Adipocyte (in vitro differentiated cells): ENCODE results near the gene C5orf22.

Experiments
- DNase-seq: peaks from one replicate; pipeline ENCODE4 v3.0.0-alpha.2; 2015; ENCODE audit warnings: low read depth
- H3K27me3 ChIP-seq: replicated peaks from 2 replicates; pipeline ENCODE4 v1.7.0; 2013; ENCODE audit warnings: mild to moderate bottlenecking, low read length, moderate library complexity; ENCODE audit not compliant: control insufficient read depth, insufficient read depth
- H3K36me3 ChIP-seq: 2 replicates; pipeline ENCODE4 v1.7.0; 2013; ENCODE audit warnings: low read length, mild to moderate bottlenecking, moderate library complexity; ENCODE audit not compliant: control insufficient read depth, insufficient read depth, severe bottlenecking
- H3K4me1 ChIP-seq: 2 replicates; pipeline ENCODE4 v1.7.0; 2013; ENCODE audit warnings: mild to moderate bottlenecking, low read length, moderate library complexity; ENCODE audit not compliant: control insufficient read depth, insufficient read depth
- H3K4me3 ChIP-seq: 2 replicates; pipeline ENCODE4 v1.7.0; 2013; ENCODE audit warnings: mild to moderate bottlenecking, low read length, moderate library complexity
- H3K9ac ChIP-seq: 2 replicates; pipeline ENCODE4 v1.7.0; 2013; ENCODE audit warnings: mild to moderate bottlenecking, low read length, moderate library complexity
- H3K9me3 ChIP-seq: 2 replicates; pipeline ENCODE4 v1.7.0; 2013; ENCODE audit warnings: mild to moderate bottlenecking, low read length, moderate library complexity; ENCODE audit not compliant: control insufficient read depth

The C5orf22 gene

GRCh38 chr5:31531888-31532547 lies at the start of gene C5orf22, which contains the start of gene DROSHA:
Gene C5orf22, plus strand, starts transcription at chr5:31532301. Its CDS starts 92 bp downstream, at chr5:31532393.
Gene DROSHA, minus strand, starts transcription at chr5:31532093. Its CDS starts 3,034 bp downstream, at chr5:31529059.
- H3K4me1 ChIP-seq, result peaks cover 24% of the 10 kb centered on the region
- peaks cover 53% of the 10 kb centered on the region for H3K36me3 ChIP-seq

DNA sequence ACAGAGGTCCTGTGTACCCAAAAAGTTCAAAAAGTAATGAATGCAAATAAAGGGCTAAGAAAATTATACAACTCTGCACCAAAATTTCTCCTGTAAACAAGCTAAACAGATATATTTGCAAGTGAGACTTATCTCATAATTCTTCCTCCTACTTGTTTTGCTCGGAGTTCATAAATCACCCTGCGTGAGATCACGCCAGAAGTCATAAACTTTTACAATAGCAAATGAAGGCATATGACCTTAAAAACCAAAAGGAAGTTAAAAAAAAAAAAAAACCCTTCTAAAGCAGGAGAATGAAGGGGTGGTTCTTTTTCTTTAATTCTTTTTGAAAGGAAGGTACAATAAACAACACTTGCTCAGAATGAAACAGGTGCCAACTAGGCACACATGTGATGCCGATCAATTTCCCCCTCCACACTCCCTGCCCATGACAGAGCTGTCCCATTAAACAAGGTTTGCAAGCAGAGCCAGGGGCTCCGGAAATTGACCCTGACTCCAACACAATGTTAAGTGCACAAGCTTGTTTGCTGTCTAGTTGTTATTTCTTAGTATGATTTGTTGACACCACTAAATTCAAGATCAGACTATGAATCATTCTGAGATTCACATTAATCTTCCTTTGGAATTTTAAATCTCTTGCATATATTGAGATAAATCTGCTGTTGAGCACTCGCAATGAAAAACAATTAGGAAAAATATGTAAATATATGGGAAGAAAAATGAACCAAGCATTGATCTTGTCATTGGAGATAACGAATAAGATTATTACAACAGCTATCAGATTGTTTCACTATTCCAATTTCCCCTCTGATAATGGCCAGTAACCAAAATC lies 46.5 kb upstream of the C5orf22 start:
- peaks cover 70% of the 10 kb centered on the region for H3K36me3 ChIP-seq

More at GRCh38 chr5:31531888-31532547, at the start of gene C5orf22, which contains the start of gene DROSHA:
- Histone ChIP-seq H3K9me3 (no peaks in the 10 kb centered on the region), H3K4me3 (peak within 1 kb of the TSS; percentile 94), H3K27me3 (no peaks in the 10 kb centered on the region), H3K9ac (peak within 1 kb of the TSS; percentile 90)
- DNase-seq, result peak; percentile 99

DNA sequence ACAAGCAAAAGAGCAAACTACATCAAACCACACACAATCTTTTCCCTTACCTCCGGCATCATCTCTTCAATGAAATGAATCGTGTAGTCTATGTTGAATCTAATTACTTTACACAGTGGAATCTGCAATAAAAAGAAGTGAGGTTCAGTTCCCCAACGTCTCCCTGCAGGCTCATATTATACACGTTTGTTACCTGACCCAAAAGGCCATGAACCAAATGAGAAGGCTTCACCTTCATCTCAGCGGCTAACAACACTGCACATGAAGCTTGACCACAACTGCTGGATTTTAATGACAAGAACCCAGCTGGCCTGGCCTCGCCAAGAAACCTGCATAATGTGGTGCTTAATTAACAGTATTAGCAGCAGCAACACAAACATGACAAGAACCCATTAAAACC lies 45.7 kb upstream of the C5orf22 start:
- Histone ChIP-seq H3K36me3 (peaks cover 72% of the 10 kb centered on the region), H3K4me3 (no peak overlapping the region), H3K4me1 (no peaks in the 10 kb centered on the region), H3K9ac (no peak overlapping the region), H3K27me3 (no peaks in the 10 kb centered on the region), H3K9me3 (no peaks in the 10 kb centered on the region)
- no peak for DNase-seq

More for the DNA sequence above, 46.5 kb upstream of the C5orf22 start:
- Histone ChIP-seq H3K9ac (no peak overlapping the region), H3K27me3 (no peaks in the 10 kb centered on the region), H3K9me3 (no peaks in the 10 kb centered on the region), H3K4me1 (no peaks in the 10 kb centered on the region), H3K4me3 (no peak overlapping the region)
- DNase-seq, result no peak

GRCh38 chr5:31487506-31487905 lies 44.6 kb upstream of the C5orf22 start:
- Histone ChIP-seq H3K9ac (no peak overlapping the region), H3K4me1 (no peaks in the 10 kb centered on the region), H3K36me3 (peaks cover 72% of the 10 kb centered on the region), H3K9me3 (no peaks in the 10 kb centered on the region), H3K27me3 (no peaks in the 10 kb centered on the region), H3K4me3 (no peak overlapping the region)
- DNase-seq, result peak; percentile 26

DNA sequence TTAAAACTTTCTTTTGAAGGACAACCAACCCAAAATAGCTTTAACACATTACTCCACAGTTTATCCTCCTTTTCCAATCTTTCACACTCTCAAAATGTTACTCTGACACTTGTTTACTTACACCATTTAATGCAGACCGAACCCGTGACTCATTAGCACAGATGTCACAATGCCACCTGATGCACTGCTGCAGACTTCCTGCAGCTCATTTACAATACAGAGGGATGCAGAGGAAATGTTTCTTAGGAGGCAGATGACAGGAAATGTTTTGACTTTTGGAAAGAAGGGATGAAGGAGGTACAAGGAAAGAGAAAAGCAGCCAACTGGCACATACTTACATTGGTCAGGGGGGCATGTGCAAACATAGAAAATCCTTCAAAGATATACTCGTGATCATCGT lies 39.2 kb upstream of the C5orf22 start:
- no peak for DNase-seq
- no peak overlapping the region for H3K4me3 ChIP-seq
- H3K4me1 ChIP-seq, result no peaks in the 10 kb centered on the region
- H3K9me3 ChIP-seq, result no peaks in the 10 kb centered on the region
- no peaks in the 10 kb centered on the region for H3K27me3 ChIP-seq
- H3K9ac ChIP-seq, result no peak overlapping the region
- peaks cover 88% of the 10 kb centered on the region for H3K36me3 ChIP-seq

GRCh38 chr5:31495336-31495735 lies 36.8 kb upstream of the C5orf22 start:
- Histone ChIP-seq H3K9ac (no peak overlapping the region), H3K4me1 (no peaks in the 10 kb centered on the region), H3K9me3 (no peaks in the 10 kb centered on the region), H3K36me3 (peaks cover 92% of the 10 kb centered on the region), H3K4me3 (no peak overlapping the region), H3K27me3 (no peaks in the 10 kb centered on the region)
- DNase-seq, result no peak

DNA sequence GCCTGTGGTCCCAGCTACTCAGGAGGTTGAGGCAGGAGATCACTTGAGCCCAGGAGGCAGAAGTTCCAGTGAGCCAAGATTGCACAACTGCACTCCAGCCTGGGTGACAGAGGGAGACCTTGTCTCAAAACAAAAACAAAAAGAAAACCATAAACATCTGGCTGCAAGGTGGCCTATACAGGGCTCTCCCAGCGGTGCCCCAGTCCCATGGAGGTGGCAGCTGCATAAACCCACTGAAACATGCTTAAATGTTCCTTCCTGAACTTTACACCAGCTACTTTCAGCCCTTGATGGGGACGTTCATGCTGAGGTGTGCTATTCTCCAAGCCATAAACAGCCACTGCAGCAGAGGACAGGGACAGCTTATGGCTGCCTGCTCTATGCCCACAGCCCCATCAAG lies 35.8 kb upstream of the C5orf22 start:
- Histone ChIP-seq H3K36me3 (peaks cover 93% of the 10 kb centered on the region), H3K4me1 (no peaks in the 10 kb centered on the region), H3K9ac (no peak overlapping the region), H3K9me3 (no peaks in the 10 kb centered on the region), H3K4me3 (no peak overlapping the region), H3K27me3 (no peaks in the 10 kb centered on the region)
- no peak for DNase-seq

- H3K9ac ChIP-seq, result no peak overlapping the region
- no peaks in the 10 kb centered on the region for H3K4me1 ChIP-seq
- no peaks in the 10 kb centered on the region for H3K9me3 ChIP-seq
- H3K27me3 ChIP-seq, result no peaks in the 10 kb centered on the region
- H3K4me3 ChIP-seq, result no peak overlapping the region
- H3K36me3 ChIP-seq, result peaks cover 93% of the 10 kb centered on the region
- DNase-seq, result no peak
Measured at GRCh38 chr5:31496891-31497290, 35.2 kb upstream of the C5orf22 start.

DNA sequence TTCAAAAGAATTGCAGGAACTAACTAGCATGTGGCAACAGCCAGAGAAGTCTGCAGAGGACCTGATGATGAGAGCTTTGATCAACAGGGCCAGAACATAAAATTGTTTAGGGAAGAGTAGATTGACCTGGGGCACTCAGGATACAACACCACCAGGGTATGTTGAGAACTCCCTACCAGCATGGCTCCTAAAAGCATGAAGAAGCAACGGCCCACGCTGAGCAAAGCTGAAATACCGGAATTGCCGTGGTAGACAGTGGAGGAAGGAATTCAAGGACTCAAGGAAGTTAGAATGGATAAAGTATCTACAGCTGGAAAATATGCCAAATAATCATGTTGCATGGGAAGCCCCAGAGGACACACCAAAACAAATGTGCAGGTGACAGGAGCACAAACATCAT lies 31.8 kb upstream of the C5orf22 start:
- H3K9ac ChIP-seq, result no peak overlapping the region
- no peaks in the 10 kb centered on the region for H3K27me3 ChIP-seq
- H3K9me3 ChIP-seq, result no peaks in the 10 kb centered on the region
- DNase-seq, result no peak
- no peak overlapping the region for H3K4me3 ChIP-seq
- peaks cover 95% of the 10 kb centered on the region for H3K36me3 ChIP-seq
- no peaks in the 10 kb centered on the region for H3K4me1 ChIP-seq

DNA sequence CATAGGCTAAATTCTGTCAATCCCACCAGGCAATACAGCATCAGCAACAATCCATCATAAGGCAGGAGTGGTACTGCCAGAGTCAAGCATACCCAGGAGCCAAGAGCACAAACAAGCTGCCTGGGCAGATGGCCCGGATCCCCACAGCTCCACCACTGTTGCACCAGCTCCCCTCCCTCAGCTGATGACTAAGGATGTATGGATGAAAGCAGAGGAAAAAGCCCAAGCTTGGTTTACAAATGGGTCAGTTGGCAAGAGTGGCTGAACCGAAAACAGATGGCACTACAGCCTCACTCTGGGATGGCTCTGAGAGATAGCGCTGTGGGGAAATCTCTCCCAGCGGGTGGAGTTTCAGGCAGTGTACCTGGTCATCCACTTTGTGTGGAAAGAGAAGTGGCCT lies 29.6 kb upstream of the C5orf22 start:
- Histone ChIP-seq H3K4me3 (no peak overlapping the region), H3K27me3 (no peaks in the 10 kb centered on the region), H3K36me3 (peaks cover 82% of the 10 kb centered on the region), H3K4me1 (no peaks in the 10 kb centered on the region), H3K9me3 (no peaks in the 10 kb centered on the region), H3K9ac (no peak overlapping the region)
- DNase-seq, result no peak

- Histone ChIP-seq H3K4me3 (no peak overlapping the region), H3K9me3 (no peaks in the 10 kb centered on the region), H3K27me3 (no peaks in the 10 kb centered on the region), H3K36me3 (peaks cover 82% of the 10 kb centered on the region), H3K4me1 (no peaks in the 10 kb centered on the region), H3K9ac (no peak overlapping the region)
- no peak for DNase-seq
Measured at GRCh38 chr5:31504529-31504928, 27.6 kb upstream of the C5orf22 start.
